Measurements from ENCODE around the gene GAN.

- TF ChIP-seq FOXM1 (IDR thresholded peaks at IDR 0.05; ENCODE audit: borderline replicate concordance, low read depth), result no peak
- TF ChIP-seq ZBTB7A (IDR thresholded peaks at IDR 0.05; ENCODE audit: low read depth), result no peak
- TF ChIP-seq TAF1 (IDR thresholded peaks at IDR 0.05; ENCODE audit: low read depth), result no peak
- TF ChIP-seq CEBPB (IDR thresholded peaks at IDR 0.05), result no peak
- no peak for TF ChIP-seq MAX (IDR thresholded peaks at IDR 0.05)
- TF ChIP-seq EP300 (IDR thresholded peaks at IDR 0.05; ENCODE audit: borderline replicate concordance), result no peak
- TF ChIP-seq REST (IDR thresholded peaks at IDR 0.05; ENCODE audit: low read depth), result no peak
- no peak for TF ChIP-seq TCF12 (IDR thresholded peaks at IDR 0.05; ENCODE audit: low read depth)
- TF ChIP-seq YY1 (IDR thresholded peaks at IDR 0.05; ENCODE audit: low read depth), result no peak
- no peak for TF ChIP-seq TEAD4 (IDR thresholded peaks at IDR 0.05)
- no peak for TF ChIP-seq NFIC (IDR thresholded peaks at IDR 0.05)
- no peak for TF ChIP-seq EGR1 (IDR thresholded peaks at IDR 0.05)
- TF ChIP-seq CREB1 (IDR thresholded peaks at IDR 0.05; ENCODE audit: low read depth), result no peak
Observed at GRCh38 chr16:81358860-81359259, 44.1 kb downstream of the GAN start.
